ENCODE data around the gene LEF1.
A peak's percentile ranks its signal among the peaks of the same experiment; 100 is the strongest.
"Not testable (repeated sequence)": the region's sequence is repeated elsewhere in the genome, so short reads cannot be mapped to it uniquely, and the experiment has no call there.

LEF1 gene

DNA sequence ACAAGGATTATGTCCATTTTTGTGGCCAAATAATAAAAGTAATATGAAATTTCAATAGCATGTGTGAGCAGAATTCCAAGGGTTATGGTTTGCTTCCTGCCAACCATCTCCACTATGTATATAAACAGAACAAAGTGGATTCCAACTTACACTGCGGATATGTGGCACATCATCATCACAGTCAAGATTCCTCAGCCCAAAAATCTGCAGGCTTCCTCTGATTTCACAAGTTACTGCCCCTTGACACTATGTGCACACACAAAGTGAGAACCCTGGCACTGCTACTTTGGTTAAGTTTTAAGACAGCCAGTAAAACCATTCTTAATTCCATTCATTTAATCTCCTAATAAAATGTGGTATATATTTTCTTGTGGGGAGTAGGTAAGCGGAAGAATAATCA, 76.4 kb downstream of the LEF1 start:
- Histone ChIP-seq H3K27ac (no peak overlapping the region), H3K4me3 (no peak overlapping the region)

DNA sequence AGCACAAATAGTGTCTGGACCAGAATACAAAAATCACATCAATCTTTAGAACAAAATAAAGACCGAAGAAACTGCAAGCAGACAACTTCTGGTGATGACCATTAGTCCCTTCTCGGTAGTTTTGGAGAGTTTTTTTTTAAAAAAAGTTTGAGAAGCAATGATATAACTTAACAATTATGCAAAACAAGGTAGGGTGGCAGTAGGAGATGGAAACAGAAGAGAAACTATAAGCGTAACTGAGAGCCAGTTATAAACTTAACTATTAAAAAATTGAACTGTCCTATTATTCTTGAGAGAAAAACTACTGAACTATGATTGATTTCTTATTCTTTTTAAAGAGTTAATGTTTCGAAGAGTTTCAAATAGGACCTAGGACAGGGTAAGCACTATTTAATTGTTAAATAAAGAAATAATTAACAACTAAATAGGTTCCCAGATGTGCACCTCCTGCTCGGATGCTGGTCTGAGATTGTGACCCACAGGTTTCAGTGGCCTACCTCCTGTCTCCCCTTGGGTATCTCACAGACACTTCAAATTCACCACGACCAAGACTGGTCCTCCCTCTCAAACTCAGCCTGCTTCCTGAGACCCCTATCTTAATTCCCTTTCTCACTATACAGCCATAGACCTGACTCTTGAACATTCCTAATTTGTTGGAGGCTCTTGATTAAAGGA, 81.3 kb downstream of the LEF1 start:
- no peak overlapping the region for H3K27ac ChIP-seq
- no peak overlapping the region for H3K4me3 ChIP-seq

- H3K27ac ChIP-seq: no peak overlapping the region
- no peak overlapping the region for H3K4me3 ChIP-seq
Observed at GRCh38 chr4:108081256-108081655, 87.5 kb downstream of the LEF1 start.

DNA sequence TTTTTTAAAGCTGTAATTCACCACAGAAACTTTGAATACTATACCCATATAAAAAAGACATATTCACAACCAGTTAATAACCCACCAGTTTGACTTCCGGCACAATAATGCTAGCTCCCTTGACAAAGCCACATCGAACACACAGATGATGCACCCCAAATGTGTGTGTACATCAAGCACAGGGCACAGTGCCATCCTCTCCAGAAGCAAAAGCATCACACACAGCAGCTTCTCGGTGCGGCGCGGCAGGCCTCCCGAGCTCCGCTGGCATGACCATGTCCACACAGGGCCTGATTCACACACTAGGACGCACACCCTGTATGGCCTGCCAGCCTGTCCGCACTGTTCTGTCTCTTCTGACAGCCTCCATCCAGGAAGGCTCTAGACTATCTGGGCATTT, 88.0 kb downstream of the LEF1 start:
- no peak overlapping the region for H3K4me3 ChIP-seq

DNA sequence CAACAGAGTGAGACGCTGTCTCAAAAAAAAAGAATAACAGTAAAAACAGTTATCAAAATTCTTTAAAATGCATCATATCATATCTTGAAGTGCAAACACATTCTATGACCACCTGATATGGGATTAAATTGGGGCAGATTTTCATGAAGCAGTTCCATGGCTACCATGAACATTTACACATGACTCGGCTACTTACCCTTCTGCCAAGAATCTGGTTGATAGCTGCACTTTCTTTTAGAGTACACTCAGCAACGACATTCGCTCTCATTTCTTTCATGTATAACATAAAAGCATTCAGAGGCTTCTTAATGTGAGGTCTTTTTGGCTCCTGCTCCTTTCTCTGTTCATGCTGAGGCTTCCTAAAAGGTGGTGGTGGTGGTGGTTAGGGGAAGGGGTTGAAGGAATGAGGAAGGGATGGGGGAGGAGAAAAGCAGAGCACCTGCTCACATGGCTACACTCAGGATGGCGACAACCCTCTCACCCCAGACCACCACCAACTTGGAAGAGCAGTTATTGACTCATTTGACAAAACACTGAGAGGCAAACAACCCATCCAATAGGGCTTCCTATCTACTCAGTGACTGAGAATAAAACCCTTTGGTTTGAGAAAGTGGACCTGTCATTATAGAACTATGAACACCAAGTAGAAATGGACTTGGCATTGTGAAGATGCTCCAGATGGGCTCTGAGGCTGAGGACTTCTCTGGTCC, 90.6 kb downstream of the LEF1 start:
- Histone ChIP-seq H3K4me3 (no peak overlapping the region), H3K27ac (no peak overlapping the region)

More for the DNA sequence above, 88.0 kb downstream of the LEF1 start:
- no peak overlapping the region for H3K27ac ChIP-seq

DNA sequence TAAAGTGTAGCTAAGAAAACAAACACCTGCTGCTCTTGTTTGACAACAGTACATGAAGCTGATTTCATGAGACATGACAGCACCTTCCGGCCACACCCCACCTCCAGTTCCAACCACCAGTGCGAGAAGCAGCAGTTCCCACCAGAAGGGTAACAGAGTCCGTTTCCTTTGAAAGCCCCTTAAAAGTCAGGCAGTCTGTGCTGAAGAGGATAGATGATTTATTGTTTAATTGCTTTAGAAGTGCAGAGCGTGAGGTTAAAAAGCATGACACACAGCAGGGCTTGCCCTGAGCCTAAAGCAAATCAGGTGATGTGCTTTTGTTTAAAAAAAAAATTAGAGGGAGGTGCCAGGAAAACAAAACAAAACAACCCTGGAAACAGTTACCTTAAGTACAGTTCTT, 96.4 kb downstream of the LEF1 start:
- H3K27ac ChIP-seq: peak overlapping the region in 2 of 21 experiments; percentile 7 to 47
- no peak overlapping the region for H3K4me3 ChIP-seq

DNA sequence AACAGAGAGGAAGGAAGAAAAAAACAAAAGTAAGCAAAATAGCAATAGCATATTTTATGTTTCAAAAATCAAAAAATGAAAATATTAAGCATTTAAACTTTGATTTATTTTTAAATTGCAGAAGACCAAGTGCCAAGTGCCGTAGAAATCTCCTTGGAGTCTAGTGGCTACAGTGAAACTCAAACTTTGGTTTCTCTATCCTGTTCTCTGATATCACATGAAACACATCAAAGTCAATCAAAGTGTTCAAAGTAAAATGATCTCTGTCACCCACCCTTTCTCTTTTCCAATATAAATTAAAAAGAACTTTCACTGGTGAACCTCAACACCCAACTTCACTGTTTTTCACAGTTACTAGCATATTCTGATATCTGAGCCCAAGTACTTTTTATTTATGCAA, 98.0 kb downstream of the LEF1 start:
- H3K27ac ChIP-seq: no peak overlapping the region
- H3K4me3 ChIP-seq: no peak overlapping the region

DNA sequence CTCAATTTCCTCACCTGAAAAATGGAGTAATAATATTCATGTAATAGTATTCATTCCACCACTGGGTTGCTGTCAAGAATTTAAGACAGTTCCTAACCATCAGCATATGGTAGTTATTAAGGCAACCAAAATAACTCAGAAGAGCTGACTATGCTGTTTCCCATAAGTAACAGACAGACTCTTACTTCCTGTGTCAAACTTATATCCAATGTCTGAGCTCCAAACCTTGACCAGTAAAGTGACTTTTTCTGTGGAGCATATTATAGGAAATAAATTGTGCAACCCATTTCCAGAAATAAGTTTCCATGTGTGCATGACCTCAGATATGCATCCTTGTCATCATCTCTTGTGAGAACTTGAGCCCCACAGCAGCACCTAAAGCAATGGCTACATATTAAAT, 100.3 kb downstream of the LEF1 start:
- Histone ChIP-seq H3K4me3 (no peak overlapping the region), H3K27ac (no peak overlapping the region)

- H3K4me3 ChIP-seq: no peak overlapping the region
- no peak overlapping the region for H3K27ac ChIP-seq
Observed at GRCh38 chr4:108060686-108061321, 107.9 kb downstream of the LEF1 start.

DNA sequence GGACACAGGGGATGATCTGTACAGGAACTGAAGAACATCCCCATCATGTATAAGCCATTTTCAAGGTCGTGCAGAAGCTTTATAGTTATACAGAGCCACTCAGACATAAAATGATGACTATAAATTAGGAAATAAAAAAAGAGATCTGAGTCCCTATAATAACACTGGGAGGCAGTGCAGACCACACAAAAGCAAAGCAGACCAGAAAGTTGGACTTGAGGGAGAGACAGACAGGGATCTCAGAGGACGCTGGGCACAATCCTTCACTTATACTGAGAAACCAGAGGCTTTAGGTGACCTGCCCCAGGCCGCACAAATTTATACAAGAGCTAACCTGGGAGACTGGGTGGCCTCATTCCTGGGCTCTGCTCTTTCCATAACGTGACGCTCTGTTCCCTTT, 108.6 kb downstream of the LEF1 start:
- Histone ChIP-seq H3K27ac (no peak overlapping the region), H3K4me3 (no peak overlapping the region)

- H3K4me3 ChIP-seq: no peak overlapping the region
- H3K27ac ChIP-seq: peak overlapping the region in 1 of 21 experiments; percentile 20
Observed at GRCh38 chr4:108058685-108059440, 109.9 kb downstream of the LEF1 start.

GRCh38 chr4:108056418-108056817, 112.3 kb downstream of the LEF1 start:
- Histone ChIP-seq H3K27ac (no peak overlapping the region), H3K4me3 (no peak overlapping the region)

DNA sequence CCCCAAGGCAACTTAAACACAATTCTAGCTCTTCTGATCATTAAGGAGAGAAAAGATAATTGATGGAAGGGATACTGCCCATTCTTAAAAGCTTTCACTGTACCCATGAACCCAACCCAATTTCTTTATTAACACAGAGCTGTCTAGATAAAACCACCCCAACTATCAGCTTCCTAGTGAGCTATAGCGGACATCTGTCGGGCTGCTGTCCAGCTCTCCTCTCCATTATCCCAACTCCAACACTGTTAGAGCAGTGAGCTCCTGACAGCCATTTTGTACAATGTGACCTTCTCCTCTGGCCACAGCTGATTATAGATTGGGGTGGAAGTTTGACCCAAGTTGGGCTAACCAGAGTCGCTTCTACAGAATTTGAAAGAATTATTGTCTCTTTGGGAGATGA, 112.9 kb downstream of the LEF1 start:
- no peak overlapping the region for H3K4me3 ChIP-seq
- no peak overlapping the region for H3K27ac ChIP-seq

GRCh38 chr4:108054025-108054638, 114.6 kb downstream of the LEF1 start:
- no peak overlapping the region for H3K4me3 ChIP-seq
- H3K27ac ChIP-seq: no peak overlapping the region

- no peak overlapping the region for H3K4me3 ChIP-seq
- no peak overlapping the region for H3K27ac ChIP-seq
Observed at GRCh38 chr4:108053251-108053711, 115.5 kb downstream of the LEF1 start.

GRCh38 chr4:108052558-108053120, 116.1 kb downstream of the LEF1 start:
- no peak overlapping the region for H3K4me3 ChIP-seq
- peak overlapping the region in 2 of 21 experiments; percentile 1 to 15 for H3K27ac ChIP-seq

DNA sequence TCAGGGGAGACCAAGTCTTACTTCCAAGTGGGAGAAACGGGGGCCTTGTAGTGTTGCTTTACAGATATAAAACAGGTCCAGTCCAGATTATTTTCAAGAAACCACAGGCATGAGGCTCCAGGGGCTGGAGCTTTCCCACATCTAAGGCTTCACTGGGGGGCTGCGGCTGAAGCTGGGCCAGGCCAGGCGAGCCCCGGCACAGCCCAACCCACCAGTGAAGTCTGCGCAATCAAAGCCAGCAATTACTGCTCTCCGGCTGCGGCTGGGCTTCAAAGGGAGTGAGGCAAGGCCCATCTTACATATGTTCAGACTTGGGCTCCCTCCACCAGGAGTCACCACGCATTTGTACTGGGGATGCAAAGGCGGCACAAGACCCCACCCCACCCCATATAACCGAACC, 117.4 kb downstream of the LEF1 start:
- Histone ChIP-seq H3K27ac (no peak overlapping the region), H3K4me3 (no peak overlapping the region)

DNA sequence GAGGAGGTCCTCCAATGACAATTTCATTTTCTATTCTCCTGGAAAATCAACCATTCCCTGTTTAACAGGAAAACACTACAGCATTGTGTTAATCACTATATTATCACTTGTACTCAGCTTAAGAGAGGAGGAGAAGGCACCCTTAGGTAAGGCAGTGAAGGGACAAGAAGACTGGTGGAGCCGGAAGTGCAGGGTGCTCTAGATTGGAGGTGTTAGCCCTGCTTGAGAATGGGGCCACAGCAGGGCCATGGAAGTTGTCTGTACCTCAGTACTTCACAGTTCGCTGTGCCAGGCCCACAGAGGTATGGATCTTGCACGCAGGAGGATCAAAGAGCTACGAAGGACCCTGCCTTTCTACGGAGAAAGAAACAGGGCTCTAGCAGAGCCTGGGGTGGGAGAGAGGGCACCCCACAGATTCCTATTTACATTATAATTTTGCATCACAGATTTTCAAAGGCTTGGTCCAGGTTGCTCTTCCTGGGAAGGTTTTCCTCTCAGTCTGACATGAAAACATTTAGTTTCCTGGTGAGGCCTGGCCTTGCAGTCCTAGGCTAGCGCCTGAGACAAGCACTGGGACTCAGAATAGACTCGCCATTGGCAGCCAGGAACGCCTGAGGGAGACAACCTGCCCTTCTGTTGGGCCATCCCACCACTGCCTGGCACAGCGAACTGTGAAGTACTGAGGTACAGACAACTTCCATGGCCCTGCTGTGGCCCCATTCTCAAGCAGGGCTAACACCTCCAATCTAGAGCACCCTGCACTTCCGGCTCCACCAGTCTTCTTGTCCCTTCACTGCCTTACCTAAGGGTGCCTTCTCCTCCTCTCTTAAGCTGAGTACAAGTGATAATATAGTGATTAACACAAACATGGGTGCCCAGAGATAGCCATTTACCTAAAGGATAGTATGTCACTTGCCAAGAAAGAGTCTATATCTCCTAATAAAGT, 118.3 kb downstream of the LEF1 start:
- not testable (repeated sequence) for H3K4me3 ChIP-seq
- peak overlapping the region in 3 of 21 experiments; percentile 10 to 63 (median 15) for H3K27ac ChIP-seq

All from skin epidermis (tissue), 12 donors.